SK-N-MC (cell line): ENCODE results near the gene TMEM255B.

ENCODE experiments used
- EZH2 ChIP-seq: fragments of 200-600 bp; sonication (generic); IDR thresholded peaks from one replicate; pipeline ENCODE4 v1.6.1; 2017; ENCODE audit warnings: antibody characterized with exemption
- POLR2AphosphoS5 ChIP-seq: IDR thresholded peaks from 2 replicates; pipeline ENCODE4 v1.6.1; 2012; ENCODE audit warnings: mild to moderate bottlenecking, low read depth, low read length, borderline replicate concordance

DNA sequence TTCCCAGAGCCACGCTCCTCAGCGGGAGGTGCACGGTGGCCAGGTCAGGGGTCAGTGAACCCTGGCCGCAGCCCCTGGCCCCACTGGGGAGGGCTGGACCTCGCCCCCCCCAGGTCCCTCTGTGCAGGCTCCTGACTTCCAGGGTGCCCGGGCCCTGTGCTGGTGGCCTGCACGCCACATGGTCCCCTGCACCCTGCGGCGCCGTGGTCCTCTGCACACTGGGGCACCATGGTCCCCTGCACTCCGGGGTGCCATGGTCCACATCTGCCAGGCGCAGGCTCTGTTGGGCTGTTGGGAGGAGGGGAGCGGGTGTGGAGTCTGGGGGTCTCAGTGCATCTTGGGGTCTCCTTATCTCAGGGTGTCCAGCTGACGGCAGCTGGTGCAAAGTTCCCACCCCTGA is 23.3 kb upstream of the TMEM255B start:
- no peak for TF ChIP-seq EZH2
- TF ChIP-seq POLR2AphosphoS5 = no peak
